NCI-H187 (cell line): ENCODE results near the gene CNTN3.

ENCODE experiments used
- DNase-seq, 2 experiments: peaks; one replicate each; lab custom pipeline; 2025; lab: John Stamatoyannopoulos, UW

The CNTN3 gene

DNA sequence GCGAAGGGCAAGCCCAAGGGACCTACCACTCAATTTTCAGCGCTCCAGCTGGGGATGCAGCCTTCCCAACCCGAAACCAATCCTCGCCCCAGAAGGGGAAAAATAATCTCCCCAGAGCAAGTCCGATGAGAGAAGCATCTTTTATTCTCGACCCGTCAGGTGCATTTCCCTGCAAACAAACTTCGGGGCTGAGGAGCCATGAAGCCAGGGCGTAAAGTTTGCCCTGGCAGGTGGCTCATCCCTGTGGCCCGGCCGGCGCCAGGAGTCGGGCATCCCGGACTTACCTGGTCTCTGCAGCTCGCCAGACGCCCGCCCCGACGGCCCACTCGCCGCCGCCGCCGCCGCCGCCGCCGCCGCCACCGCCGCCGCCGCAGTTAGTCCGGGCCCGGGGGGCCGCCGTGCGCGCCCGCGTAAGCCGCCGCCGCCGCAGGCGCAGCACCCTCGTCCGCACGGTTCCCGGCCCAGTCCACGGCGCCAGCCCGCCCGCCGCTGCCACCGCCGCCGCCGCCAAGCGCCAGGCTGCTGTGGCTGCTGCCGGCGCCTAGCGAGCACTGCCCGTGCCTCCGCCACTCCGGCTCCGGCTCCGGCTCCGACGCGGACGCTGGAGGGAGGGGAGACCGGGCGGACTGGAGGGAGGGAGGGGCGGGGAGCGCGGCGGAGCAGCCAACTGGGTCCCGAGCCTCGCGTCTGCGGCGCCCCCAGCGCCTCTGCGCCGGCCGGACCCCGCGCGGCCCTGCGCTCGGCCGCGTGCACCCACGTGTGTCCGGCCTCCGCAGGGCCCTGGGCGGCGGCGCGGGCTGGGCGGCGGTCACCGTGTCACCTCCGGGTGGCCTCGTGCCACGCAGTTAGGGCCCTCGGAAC lies at the start of gene CNTN3:
Gene CNTN3, minus strand, starts transcription at position 553 of the 861 bp plus-strand sequence. CDS start 93,547 bp downstream, outside the sequence.
- no peak for DNase-seq

DNA sequence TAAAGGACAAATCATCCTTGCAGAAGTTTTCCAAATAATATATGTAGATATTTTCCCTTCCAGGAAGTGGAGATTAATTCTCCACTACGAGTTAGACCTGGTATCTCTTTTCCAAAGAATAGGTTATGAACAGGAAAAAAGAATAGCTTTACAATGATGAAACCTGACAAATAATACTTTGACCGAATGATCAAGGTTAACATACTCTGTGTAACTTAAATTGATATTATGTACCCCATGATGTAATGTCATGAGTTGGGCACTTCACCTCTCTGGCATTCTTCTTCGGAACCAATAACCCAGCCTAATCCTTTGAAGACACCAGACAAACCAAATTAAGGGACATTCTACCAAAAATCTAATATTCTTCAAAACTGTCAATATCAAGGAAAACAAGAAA lies 48.7 kb upstream of the CNTN3 start:
- DNase-seq = no peak

DNA sequence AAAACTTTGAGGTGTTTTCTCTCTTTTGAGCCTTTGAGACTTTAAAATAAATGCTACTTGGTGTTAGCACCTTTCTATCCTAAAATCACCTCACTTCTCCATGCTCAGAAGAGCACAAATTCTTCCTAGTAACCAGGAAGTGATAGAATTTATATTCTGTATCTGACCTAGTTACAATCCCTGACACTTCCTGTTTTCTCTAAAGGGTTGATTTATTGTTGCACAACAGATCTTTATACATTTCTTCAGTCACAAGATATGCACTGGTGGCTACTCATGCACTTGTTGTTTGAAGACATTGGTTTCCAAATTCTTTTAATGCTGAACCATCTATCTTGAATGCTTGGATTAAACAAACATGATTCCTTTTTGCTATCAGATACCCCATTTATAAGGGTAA lies 47.2 kb upstream of the CNTN3 start:
- DNase-seq = no peak

DNA sequence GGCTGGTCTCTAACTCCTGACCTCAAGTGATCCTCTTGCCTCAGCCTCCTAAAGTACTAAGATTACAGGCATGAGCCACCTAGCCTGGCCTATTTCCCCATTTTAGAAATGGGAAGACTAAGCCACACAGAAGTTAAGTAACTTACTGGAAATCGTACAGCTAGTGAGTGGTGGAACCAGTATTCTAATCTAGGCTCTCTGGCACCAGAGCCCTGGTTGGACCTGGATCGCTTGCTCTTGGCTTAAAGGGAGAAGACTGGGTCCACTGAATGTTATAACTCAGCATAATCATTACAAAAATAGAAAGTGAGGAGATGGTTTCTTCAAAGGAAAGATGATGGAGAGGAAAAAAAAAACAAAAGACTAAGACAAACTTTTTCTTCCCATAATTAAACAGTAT lies 37.4 kb upstream of the CNTN3 start:
- DNase-seq = no peak

DNA sequence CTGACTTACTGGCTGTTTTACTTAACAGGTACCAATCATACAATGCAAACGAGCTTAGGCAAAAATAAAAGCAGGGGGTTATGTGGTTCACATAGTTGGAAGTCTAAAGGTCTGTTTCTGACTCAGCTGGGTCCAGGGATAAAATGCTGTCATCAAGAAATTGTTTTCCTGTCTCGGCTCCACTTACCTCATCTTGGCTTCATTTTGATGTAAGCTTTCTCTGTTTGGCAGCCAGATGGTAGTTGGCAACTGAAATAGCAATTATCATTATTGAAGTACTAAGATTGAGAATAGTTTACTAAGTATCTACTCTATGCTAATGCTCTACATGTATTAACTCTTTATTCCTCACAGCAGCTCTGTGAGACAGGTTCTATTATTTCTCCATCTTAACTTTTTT lies 36.8 kb upstream of the CNTN3 start:
- DNase-seq = no peak

DNA sequence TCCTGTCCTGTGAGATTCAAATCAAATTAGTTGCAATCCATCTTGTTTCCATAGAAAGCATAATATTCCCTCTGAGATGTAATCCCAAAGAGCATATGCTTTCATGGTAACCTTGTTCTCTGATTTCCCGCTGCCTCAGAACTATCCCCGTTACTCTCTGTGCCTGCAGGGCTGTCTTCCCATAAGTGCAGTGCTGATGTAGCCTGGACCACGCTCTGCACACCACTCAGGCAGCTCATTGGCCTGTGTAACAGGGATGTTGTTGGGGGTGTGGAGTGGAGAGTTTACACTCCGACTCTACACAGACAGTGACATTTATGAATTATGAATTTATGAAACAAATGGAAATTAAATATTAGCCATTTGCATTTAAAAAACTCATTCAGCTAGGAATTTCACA lies 33.6 kb upstream of the CNTN3 start:
- DNase-seq = no peak

DNA sequence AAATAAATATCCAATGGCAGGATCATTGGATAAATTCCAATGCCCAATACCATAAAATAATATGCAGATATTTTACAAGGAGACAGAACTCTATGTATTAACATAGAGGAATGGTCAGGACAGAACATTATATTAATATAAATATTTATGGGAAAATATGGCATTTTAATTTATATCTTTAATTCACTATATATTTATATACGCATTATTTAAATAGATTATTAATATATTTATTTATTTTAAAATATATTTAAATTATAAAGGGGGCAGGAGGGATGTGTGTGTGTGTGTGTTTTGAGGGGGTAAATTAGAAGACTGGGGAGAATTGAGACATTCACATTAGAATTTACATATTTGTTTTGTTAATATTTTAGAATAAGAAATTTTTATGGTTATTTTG lies 31.6 kb upstream of the CNTN3 start:
- no peak for DNase-seq

DNA sequence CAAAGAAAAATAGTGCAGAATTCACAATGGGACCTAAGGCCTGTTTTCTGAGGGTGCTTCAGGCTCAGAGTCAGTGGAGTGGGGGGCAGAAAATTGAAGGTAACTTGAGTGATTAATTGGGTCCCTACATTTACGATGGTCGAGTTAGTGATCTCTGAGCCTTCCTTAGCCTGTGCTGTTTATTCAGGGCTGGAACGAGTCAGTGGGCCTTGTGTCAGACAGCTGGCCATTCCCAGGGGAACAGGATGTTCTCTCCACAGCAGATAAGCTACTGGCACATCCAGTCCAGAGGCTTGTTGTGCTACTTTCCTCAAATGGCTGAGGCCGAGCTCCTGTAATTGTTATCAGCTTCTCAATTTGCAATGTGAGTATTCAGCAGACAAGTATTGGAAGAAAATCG lies 29.2 kb upstream of the CNTN3 start:
- DNase-seq = no peak

DNA sequence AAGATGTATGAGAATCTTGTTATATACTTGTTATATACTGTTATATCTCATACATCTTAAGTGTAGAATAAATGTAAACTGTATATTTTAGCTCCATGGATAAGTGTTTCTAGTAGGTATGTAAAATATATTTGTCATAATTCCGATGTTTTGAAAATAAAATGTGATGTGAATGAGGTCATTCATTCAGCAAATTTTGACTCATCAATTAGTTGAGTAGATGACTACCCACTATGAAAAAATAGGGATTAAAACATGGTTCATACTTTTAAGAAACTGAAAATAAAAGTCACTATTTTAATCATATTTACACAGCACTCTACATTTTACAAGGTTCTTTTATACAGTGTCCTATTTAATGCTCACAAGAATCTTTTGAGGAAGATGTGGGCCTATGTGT lies 28.4 kb upstream of the CNTN3 start:
- DNase-seq = no peak

DNA sequence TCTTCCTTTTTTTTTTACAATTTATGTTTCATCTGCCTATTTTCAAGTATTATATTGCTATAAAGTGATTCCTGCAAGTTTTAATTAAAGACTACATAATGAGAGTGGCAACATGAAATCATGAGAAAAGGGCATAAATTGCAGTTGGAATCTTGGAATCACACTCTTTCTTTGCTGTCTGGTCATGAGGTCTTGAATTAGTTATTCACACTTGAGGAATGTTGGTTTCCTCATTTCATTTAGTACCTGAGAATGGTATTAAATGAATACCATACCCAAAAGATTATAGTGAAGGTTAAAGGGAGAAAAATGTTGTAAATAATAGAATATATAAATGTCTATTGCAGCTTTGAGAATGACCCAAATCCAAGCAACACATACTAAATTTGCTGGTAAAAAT lies 25.8 kb upstream of the CNTN3 start:
- DNase-seq = no peak

DNA sequence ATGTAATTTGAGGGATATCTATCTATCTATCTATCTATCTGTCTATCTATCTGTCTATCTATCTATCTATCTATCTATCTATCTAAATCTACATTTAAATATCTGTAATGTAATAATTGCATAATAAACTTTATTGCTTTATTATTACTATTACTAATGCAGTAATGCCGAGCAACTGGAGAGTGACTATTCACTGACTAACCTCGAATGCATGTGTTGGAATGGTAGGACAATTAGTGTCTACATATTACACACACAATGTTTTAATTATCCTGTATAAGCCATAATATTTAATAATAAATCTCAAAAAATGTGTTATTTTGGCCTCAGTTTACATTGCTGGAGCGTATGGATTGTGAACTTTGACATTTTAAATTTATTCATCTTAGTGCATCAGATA lies 25.2 kb upstream of the CNTN3 start:
- DNase-seq = no peak

DNA sequence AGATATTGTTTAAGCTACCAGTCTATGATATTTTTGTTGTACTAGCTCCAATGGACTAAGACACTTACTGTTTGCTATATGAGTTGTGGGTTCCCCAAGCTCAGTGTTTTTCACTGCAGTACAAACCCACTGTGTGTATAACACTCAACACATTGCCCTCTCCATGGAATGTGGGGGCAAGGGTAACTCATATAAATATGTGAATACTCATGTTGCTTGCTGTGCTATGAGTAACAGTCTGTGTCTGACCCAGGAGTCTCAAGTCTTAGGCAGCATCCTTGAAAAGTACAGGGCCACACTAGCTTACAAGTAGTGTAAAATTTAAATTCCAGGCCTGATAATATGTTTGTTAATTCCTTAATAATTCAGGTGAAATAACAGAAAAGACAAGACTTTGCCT lies 22.5 kb upstream of the CNTN3 start:
- DNase-seq = no peak

DNA sequence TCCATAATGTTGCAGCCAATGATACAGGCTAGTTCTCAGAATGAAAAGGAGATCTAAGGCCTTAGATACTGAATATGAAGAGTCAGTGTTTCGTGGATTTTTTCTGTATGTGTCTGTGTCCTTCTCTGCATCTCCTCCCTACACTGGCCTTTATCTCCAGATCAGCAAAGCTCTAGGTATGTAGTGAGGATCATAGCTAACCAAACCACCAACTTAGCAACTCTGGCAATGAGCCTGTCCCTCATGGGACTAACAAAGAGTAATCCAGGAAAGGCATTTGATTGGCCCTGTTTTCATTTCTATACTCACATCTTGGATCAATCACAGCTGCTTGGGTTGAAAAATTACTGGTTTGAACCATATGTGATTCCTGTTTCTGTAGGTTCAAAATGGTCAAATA lies 18.6 kb upstream of the CNTN3 start:
- no peak for DNase-seq

DNA sequence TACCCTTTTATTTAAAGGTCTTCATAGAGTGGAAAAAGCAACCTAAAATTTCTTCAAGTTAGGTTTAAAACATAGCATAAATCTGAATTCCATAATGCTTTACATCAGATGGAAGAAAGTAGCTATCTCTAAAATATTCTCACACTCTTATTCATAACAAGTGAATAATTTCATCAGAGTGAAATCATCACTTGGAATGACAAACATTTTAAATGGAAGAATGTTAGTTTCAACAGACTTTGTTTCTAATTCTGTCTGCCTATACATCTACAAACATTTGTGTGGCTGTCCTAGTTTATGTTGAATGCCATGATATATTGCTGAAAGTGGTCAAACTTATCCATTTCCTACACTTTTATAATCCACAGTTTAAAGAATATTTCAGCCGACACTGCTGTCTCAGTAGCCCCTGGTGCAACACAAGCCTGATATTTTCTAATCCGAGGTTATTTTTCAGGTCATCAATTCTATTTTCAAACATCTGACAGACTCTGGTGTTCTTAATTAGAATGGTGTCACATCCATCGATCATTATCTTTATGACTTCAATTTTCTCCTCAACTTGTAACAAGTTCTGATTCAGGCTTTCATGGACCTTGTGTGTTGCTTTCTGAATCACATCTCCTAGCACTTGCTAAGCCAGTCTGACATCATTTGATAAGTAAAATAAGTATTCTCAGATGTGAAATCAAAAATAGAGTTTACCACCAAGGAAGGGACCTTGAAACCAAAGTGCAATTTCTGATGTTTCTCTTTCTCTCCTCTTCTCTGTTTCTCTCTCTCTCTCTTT lies 17.1 kb upstream of the CNTN3 start:
- DNase-seq = no peak

DNA sequence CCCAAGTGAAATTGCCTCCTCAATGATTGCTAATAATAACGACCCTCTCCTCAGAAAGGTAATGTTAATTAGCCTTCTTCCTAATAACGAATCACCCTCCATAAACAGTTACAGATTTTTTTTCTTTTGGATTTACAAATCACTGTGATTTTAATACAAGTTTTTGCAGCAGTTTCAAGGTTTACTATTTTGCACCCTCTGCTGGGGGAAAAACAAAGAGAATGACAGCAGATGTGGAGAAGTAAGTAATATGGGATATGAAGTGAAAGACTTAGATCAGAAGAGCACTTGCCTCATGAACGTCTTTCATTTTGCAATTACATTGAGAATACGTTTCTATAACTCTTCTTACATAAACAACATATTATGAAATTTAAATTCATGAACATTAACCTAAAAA lies 16.1 kb upstream of the CNTN3 start:
- DNase-seq = no peak

DNA sequence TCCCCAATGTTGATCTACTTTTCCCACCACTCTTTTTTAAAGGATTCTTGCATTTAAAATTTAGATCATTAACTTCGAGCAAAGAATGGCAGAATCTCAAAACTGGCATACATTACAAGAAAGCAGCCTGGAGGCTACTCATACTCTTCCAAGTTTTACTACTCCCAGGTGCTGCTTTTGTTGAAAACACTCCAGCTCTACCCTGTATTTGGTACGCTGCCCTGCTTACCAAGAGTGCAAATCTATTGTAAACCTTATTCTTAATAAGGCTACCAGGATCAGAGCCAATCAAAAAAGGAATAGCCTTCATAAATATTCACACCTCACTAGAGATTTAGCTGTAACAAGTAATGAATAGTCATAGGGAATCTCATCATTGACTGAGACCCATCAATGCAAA lies 11.6 kb upstream of the CNTN3 start:
- no peak for DNase-seq

DNA sequence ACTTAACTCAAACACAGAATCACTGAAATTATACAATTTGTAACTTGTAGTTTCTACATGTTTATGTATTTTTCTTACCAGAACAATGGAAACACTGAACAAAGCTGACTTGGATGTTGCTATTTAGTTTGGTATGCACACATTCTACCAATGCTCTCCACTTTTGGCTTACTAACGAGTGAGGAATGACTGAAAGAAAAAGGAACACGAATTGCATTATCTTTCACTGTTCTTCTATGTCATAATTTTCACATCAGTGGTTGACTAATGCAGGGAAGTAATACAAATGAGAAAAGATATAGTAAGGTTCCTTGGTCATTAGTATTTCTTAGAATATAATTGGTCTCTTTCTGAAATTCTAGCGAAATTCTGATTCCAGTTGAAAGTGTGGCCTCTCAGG lies 9.8 kb upstream of the CNTN3 start:
- no peak for DNase-seq

DNA sequence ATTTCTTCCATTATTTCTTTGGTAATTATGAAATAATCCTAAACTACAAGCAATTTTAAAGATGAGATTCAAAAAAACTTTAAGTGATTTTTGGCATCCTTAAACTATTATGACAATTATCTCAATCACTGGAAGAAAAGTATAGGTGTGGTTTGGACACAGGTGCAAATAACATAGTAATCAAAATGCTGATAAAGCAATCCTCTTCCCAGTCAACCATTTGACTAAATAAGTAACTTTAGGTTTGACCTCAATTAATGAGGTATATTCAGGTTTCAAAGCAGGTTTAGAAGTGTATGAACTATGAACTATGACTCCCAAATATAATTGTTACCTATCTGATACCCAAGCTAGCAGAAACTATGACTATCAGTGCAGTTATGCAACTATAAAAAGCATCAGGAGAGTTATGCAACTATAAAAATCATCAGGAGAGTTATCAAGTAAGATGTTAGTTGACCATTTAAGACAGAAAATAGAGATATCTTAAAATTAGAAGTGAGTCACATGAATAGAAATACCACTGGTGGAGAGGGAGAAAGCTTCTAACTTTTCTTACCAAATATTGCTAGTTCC lies 8.9 kb upstream of the CNTN3 start:
- DNase-seq = no peak

DNA sequence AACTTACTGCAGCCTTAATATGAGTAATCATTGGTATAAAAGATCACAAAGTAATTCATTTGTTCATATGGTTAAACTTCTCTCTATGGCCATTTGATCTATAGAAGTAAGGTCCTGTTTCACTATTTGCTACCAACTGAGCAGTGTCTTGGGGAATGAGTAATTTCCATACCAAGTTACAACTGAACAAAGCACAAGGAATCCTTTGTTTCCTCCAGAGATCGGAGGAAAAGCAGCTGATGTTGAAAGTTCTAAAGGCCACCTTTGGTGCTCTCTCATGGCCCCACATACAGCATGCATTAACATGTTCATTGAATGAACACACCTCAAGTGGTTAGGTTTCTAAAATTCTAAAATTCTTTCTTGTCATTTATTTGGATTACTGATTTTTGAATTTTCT lies 7.1 kb upstream of the CNTN3 start:
- DNase-seq = no peak

DNA sequence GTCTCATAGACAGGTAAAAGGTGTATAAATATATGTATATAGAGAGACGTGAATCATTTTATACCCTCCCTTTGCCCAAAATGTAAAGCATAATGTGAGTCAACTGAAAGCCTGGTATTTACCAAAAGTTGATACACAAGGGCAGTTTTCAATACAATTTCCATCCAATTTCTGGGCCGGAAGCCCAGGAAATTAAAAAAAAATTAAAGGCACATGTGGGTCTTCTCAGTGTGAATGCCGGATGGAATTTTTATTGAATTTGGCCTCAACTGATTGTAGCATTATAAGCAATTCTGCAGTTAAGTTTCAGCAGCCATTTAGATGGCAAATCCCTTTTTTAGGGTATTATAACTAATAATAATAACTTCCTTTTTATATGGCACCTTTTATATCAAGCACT lies 3.3 kb upstream of the CNTN3 start:
- no peak for DNase-seq

DNA sequence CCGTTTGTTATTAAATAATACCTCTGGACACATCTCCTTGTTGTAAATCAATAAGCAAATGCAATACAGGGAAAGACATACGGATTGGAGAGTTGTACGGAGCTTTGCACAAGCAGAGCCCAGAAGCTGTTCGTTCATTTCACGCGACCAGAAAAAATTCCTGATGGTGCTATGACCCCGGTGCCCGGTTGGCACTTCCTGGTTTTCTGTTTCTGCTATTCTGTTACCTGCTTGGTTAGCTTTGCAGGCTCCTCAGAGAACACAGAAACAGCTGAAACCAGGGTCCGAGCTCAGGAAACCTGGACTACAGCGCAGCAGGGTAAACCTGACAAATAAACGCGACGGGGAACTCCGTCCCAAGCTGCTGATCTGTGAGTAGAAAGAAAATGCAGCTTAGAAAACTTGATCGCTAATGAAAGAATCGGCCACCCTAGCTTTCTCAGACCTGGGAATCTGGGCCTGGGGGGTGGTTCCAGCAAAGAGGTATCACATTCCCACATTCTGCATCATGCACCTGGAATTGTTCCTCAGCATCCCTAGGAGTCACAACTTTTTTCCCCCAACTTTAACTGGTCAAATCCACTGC lies 845 bp downstream of the CNTN3 start:
- no peak for DNase-seq

DNA sequence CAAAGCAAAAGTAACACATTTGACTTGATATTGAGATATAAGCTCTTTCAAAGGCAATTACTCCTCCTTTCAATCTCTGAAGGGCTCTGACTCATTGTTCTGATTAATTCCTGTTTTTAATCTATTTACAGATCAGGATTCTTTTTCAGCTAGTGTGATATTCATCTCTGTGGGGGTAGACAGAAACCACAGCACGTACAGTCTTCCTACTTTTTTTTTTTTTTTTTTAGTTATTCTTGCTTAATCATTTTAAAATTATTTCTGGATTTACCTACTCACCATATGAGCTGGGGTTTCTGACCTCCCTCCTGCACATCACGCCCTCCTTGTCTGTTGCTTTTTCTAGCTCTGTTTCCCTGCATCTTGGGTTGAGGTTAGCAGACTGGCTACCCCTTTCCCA lies 1.4 kb downstream of the CNTN3 start:
- no peak for DNase-seq

DNA sequence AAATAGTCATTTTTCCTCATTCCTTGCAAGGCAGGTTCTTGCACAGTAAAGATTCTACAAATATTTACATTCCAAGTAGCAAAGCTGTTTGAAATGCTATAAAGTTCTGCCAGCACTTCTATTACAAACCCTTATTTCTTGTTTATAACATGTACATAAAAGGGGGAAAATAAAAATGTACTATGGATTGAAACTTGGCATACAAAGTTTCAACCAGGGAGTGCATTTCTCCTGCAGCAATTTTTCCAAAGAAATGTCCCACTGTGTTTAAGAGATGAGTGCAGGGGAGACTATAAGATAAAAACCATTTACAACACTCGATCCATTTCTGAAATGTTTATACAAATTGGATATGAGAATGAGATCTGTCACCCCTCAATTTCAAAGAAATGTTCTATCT lies 3.3 kb downstream of the CNTN3 start:
- DNase-seq = no peak
